ENCODE data around the gene LRRC61. TPM values are rescaled to one million over a fixed set of nuclear protein-coding genes. Genes with fewer than 3 reads are reported as not detected.

Gene LRRC61
- polyA plus RNA-seq, 3 donors, result 21.9 to 30.2 (median 24.6) TPM

DNA sequence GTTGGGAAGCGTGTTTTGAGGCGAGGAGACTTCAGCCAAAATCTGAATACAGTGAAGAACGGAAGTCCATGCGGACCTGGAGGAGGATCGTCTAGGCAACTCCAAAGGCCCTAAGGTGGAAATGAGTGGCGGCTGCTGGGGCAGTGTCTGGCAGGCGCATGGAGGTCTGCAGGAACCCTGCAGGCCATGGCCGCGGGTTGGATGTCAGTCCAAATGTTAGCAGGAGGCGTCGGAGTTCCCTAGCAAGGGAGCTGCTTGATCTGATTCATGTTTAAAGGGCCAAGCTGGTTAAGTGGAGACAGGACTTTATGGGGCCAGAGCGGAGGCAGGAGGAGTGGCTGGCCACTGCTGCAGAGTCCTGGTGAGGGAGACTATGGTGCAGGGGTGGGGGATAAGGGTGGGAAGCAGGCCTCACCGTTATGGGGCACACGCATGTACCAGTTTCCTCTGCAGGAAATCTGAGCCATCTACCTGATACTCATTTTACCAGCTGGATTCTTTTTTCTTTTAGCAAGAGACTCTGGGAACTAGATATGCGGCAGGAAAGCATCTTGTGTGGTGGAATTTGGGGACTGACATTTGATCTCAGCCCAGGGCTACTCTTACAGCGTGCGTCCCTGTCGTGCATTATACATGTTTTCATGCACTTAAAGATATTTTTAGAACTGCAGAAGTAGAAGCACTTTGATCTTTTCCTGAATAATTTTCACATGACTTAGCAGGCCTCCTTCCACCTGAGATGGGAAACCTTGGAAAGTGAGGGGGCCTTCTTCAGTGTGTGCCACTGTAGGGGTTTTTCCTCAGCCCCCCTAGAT lies 38.9 kb downstream of the LRRC61 start:
- DNase-seq (ENCODE audit: extremely low read depth in 1 of 11, low read depth in 9 of 11, low spot score in 4 of 11), result peak in 1 of 11 donors; percentile 46

DNA sequence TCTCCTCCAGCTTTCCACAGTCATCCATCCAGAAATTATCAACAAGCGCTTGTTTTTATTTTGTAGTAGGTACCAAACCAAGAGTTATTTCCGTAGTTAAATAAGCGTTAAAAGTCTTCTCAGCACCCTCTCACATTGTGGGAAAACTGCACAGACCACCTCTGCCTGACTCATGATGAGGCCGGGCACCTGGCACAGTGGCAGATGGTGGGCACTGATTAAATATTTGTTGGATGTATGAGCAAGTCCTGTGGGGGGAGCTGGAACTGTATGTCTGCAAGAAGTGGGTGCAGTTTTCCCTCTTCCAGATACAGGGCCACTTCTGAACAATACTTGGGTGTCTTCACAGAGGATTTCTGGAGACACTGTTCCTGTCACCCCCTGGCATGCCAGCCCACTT lies 40.2 kb downstream of the LRRC61 start:
- DNase-seq (ENCODE audit: extremely low read depth in 1 of 11, low read depth in 9 of 11, low spot score in 4 of 11), result no peak

DNA sequence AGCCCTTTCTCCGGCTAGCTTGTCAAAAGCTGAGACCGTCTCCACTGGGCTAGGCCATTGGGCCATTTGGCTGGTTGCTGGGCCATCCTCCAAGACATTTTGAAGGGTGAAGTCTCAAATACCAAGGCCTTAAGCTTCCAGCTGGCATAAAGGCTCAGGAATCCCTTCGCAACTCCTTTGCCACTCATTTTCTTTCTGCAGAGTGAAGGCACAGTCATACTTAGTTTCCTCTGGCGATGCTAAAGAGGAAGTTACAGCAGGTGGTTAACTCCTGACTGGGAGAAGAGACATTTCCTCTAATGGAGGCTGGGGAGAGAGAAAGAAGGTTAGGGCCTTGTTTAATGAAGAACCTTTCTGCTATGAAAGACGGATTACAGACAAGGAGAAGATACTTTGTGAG lies 40.7 kb downstream of the LRRC61 start:
- DNase-seq (ENCODE audit: extremely low read depth in 1 of 11, low read depth in 9 of 11, low spot score in 4 of 11), result no peak

DNA sequence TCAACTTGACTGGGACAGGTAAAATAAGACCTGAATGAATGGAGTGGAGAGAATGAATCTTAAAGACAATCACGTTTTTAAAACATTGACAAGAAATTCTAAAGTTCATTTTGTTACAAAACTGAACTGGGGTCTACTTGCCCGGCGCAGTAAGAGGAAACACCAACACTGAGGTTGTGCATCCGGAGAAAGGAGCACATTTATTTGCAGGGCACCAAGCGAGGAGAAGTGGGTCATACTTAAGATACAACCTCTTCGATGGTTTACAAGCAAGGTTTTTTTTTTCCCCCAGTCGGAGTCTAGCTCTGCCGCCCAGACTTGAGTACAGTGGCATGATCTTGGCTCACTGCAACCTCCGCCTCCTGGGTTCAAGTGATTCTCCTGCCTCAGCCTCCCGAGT lies 42.0 kb downstream of the LRRC61 start:
- no peak for DNase-seq (ENCODE audit: extremely low read depth in 1 of 11, low read depth in 9 of 11, low spot score in 4 of 11)

DNA sequence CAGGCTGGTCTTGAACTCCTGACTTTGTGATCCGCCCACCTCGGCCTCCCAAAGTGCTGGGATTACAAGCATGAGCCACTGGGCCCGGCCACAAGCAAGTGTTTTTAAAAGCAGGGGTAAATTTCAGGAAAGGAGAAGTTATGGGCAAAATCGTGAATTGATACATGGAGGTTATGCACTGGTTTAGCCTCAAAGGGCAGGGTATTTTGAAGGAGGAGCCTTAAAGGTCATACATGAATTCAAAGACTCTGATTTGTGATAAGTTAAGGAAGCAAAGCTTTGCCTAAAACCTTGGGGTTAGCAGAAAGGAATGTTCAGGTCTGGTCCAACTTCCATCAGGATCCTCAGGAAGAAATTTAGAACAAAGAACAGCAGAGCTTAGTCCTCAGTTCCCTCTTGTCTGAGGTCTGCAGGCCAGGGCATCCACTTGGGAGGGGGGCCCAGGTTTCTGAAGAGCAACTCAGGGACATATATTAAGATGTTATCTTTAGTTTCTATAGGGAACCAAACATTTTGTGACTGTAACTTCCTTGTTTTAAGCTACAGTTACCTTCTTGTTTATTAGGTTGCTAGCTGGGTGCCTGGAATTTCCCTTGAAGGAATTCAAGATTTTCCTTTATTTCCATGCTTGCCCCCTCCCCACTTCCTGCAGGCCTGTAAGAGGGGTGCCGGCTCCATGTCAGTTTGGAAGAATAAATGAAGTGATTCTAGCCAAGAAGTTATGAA lies 42.7 kb downstream of the LRRC61 start:
- DNase-seq (ENCODE audit: extremely low read depth in 1 of 11, low read depth in 9 of 11, low spot score in 4 of 11), result no peak

GRCh38 chr7:150367677-150368095 lies 44.5 kb downstream of the LRRC61 start:
- DNase-seq (ENCODE audit: extremely low read depth in 1 of 11, low read depth in 9 of 11, low spot score in 4 of 11), result no peak

DNA sequence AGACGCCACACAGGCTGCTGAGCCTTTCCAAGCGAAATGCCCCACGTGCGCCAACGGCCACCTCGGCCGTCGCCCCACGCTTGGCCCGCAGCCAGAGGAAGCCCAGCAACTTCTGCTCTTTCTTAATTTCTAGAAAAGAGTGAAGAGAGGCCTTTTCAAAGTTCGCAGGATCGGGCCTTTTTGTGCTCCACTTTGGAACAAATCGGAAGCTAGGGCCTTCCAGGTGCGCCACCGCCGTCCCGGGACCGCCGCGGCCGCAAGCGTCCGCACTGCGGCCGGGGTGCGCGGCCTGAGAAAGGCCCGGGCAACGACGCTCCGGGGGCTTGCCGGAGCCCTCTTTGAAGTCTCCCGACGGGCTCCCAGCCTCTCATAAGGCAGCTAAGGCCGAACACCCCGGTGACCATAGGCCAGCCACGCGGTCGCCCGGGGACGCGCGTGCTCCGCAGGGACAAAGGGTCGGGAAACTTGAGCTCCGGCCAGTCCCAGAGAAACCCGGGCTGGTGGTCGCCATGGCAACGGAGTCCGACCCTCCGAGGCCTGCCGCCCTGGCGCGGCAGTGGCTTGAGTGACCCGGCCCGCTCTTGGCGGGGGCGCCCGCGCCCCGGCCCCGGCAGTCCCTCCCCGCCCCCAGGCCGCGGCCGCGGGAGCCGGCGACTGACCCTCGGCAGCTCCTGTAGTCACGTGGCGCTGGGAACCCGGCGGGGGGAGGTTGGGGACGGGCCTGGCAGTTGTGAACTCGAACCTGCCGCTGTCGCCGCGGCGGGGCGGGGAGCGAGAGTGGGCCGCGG lies 45.1 kb downstream of the LRRC61 start, which contains the start of gene REPIN1:
TSS of gene REPIN1 (plus strand) at position 727 of the 788 bp plus-strand sequence. CDS start 890 bp downstream, outside the sequence.
- DNase-seq (ENCODE audit: extremely low read depth in 1 of 11, low read depth in 9 of 11, low spot score in 4 of 11), result peak in 9 of 11 donors; percentile 50 to 90 (median 83)

DNA sequence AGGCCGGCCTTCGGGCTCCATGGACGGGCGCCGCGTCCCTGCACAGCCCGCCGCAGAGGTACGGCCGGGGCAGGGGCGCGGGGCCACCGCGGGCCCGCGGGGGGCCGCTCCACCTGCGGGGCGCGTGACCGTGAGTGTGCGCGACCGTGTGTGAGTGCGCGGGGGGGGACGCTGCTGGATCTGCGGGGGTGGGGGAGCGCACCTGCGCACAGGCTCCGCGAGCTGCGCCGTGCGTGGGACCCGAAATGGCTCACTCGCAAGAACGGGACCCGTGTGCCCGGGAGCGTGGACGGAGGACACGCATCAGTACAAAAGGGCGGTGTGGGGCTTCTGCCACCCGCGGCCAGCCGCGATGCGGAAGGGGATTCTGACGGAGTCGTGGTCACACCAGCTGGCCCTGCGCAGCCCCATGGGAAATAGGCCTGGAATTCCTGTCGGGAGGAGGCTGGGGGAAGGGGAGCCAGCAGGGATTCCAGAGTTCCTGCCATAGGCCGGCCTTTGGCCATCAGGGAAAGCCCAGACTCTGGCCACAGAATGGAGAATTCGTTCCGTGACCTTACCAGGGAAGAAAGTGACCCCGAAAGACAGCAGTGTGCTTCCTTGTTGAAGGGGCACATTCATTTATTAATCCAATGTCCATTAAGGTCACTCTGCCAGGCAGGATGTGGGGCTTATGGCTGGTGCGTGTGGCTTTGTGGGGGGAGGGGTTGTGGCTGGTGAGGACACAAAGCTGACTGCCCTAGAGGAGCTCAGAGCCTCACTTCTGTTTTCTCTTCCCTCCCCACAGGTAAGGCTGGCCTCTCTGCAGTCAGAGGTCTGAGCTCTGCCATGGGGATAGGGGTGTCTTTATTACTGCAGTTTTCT lies 46.0 kb downstream of the LRRC61 start:
- peak in 6 of 11 donors; percentile 51 to 82 (median 71) for DNase-seq (ENCODE audit: extremely low read depth in 1 of 11, low read depth in 9 of 11, low spot score in 4 of 11)

GRCh38 chr7:150369748-150370501 lies 46.8 kb downstream of the LRRC61 start:
- no peak for DNase-seq (ENCODE audit: extremely low read depth in 1 of 11, low read depth in 9 of 11, low spot score in 4 of 11)

GRCh38 chr7:150370612-150371071 lies 47.5 kb downstream of the LRRC61 start:
- no peak for DNase-seq (ENCODE audit: extremely low read depth in 1 of 11, low read depth in 9 of 11, low spot score in 4 of 11)

DNA sequence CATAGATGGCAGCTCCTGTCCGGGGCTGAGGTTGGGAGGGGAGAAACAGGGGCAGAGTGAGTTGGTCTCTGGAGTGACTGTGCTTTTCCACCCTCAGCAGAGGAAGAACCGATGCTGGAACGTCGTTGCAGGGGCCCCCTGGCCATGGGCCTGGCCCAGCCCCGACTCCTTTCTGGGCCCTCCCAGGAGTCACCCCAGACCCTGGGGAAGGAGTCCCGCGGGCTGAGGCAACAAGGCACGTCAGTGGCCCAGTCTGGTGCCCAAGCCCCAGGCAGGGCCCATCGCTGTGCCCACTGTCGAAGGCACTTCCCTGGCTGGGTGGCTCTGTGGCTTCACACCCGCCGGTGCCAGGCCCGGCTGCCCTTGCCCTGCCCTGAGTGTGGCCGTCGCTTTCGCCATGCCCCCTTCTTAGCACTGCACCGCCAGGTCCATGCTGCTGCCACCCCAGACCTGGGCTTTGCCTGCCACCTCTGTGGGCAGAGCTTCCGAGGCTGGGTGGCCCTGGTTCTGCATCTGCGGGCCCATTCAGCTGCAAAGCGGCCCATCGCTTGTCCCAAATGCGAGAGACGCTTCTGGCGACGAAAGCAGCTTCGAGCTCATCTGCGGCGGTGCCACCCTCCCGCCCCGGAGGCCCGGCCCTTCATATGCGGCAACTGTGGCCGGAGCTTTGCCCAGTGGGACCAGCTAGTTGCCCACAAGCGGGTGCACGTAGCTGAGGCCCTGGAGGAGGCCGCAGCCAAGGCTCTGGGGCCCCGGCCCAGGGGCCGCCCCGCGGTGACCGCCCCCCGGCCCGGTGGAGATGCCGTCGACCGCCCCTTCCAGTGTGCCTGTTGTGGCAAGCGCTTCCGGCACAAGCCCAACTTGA lies 48.2 kb downstream of the LRRC61 start:
- no peak for DNase-seq (ENCODE audit: extremely low read depth in 1 of 11, low read depth in 9 of 11, low spot score in 4 of 11)

DNA sequence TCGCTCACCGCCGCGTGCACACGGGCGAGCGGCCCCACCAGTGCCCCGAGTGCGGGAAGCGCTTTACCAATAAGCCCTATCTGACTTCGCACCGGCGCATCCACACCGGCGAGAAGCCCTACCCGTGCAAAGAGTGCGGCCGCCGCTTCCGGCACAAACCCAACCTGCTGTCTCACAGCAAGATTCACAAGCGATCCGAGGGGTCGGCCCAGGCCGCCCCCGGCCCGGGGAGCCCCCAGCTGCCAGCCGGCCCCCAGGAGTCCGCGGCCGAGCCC lies 48.8 kb downstream of the LRRC61 start:
- DNase-seq (ENCODE audit: extremely low read depth in 1 of 11, low read depth in 9 of 11, low spot score in 4 of 11), result no peak

GRCh38 chr7:150372271-150373048 lies 49.3 kb downstream of the LRRC61 start:
- no peak for DNase-seq (ENCODE audit: extremely low read depth in 1 of 11, low read depth in 9 of 11, low spot score in 4 of 11)

DNA sequence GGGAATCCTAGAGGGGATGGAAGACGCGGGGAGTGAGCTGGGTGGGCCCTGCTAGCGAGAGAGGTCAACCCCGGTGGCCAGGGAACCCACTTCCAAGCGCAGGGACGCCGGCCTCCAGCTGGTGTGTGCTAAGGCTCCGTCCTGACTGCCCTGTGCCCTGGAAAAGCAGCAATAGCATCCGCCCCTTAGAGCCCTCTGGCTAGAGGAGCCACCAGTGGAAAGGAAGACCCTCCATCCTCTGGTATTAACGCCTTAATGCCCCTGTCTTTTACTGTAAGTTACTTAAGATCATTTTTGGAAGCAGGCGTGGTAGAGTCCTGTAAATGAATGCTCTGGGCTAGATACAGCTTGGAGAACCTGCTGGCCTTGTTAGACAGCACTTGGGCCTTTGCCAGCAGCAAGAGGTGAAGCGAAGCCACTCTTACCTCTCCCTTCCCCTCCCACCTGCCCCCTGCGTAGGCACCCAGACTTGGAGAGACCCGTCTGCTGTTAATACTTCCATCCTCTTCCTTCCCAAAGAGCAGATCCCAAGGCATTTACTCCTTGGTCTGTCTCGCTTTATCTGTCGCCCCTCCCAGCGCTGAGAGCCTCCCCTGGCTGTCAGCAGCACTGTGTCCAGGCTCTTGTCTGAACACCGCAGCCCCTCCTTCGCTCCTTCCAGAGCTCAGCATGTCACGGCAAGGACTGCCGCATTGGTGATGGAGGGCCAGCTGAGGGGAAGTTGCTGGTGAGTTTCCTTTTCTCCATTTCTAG lies 50.1 kb downstream of the LRRC61 start:
- DNase-seq (ENCODE audit: extremely low read depth in 1 of 11, low read depth in 9 of 11, low spot score in 4 of 11), result no peak

GRCh38 chr7:150374026-150374425 lies 50.9 kb downstream of the LRRC61 start:
- no peak for DNase-seq (ENCODE audit: extremely low read depth in 1 of 11, low read depth in 9 of 11, low spot score in 4 of 11)

DNA sequence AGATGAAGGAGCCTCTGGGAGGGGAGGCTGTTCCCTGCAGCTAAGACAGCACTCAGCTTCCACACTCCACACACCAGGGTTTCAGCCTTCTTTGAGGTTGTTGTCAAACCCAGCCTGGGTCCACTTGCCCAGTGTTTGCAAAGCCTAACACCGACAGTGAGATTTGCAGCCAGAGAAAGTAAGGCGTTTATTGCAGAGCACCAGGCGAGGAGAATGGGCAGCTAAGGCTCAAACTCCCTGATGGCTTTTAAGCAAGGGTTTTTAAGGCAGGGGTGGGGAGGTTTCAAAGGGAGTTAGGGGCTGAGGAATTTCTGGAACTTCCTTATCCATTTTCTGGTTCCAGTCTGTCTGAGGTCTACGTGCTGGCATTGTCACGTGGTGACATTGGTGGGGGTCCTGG lies 51.3 kb downstream of the LRRC61 start:
- DNase-seq (ENCODE audit: extremely low read depth in 1 of 11, low read depth in 9 of 11, low spot score in 4 of 11), result no peak

Measured in renal cortex interstitium (tissue), 11 donors.